GM21447 (cell line): Measurements from ENCODE around the gene USP35.

Experiments
- ATAC-seq: cut with Tn5 transposase; IDR thresholded peaks from one replicate; pipeline ENCODE4 v1.9.1; 2021; ENCODE audit not compliant: unreplicated experiment

USP35 gene

DNA sequence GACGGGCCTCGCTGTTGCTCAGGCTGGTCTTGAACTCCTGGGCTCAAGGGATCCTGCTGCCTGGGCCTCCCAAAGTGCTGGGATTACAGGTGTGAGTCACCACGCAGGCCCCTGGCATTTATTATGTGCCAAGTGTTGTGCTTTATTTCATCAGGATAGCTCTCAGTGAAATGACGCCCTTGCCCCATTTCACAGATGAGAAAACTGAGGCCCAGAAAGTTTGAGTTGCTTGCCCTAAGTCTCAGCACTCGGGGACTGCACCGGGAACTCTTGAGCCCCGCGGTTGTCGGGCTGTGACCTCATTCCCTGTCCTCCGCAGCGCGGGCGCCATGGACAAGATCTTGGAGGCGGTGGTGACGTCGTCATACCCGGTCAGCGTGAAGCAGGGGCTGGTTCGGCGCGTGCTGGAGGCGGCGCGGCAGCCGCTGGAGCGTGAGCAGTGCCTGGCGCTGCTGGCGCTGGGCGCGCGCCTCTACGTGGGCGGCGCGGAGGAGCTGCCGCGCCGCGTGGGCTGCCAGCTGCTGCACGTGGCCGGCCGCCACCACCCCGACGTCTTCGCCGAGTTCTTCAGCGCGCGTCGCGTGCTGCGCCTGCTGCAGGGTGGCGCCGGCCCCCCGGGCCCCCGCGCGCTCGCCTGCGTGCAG lies 7.3 kb downstream of the USP35 start:
- no peak for ATAC-seq

DNA sequence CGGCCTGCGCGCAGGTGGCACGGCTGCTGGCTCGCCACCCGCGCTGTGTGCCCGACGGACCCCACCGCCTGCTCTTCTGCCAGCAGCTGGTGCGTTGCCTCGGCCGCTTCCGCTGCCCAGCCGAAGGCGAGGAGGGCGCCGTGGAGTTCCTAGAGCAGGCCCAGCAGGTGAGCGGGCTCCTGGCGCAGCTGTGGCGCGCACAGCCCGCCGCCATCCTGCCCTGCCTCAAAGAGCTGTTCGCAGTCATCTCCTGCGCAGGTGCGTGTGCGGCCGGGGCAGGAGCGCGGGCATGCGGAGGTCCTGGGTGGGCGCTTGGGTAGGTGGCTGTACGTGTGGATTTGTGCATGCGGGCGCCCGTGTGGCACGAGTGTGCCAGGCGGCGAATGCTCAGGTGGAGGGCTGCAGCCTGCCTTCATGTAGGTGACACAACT lies 8.0 kb downstream of the USP35 start:
- ATAC-seq, result no peak

DNA sequence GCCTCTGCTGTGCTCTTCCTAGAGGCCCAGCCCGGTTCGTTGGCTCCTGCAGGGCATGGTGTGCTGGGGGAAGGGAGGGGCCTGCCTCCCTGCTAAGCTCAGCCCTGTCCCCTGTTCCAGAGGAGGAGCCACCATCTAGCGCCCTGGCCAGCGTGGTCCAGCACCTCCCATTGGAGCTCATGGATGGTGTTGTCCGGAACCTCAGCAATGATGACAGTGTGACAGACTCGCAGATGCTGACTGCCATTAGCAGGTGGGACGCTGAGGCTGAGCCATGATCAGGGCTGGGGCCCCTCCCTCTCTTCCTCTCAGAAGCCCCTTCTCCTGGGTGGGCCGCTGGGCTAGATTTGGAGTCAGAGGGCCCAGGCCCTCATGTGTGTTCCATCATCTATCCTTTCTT lies 9.1 kb downstream of the USP35 start:
- no peak for ATAC-seq

DNA sequence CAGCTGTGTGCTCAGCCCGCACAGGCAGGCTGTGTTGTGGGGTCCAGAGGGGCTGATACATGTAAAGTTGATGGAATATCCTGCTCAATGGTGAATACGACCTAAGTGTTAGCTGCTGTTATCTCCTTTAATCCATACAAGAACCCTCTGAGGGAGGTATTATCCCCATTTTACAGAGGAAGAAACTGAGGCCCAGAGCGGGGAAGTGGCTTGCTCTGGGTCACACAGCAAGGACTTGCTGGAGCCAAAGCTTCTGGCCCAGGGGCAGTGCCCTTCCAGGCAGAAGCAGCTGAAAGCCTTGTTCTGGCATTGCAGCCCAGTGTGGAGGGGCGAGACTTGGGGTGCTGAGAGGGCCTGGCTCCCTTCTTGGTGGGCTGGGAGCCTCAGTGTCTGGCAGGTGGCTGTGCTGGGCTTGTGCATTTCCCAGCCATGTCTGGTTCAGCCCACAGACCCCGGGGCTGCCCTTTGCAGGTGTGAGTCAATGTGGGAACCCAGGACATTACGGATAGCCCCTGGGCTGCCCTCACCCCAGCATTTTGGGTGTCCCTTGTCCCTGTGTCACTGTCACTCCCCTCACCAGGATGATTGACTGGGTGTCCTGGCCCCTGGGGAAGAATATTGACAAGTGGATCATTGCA lies 10.4 kb downstream of the USP35 start:
- no peak for ATAC-seq

DNA sequence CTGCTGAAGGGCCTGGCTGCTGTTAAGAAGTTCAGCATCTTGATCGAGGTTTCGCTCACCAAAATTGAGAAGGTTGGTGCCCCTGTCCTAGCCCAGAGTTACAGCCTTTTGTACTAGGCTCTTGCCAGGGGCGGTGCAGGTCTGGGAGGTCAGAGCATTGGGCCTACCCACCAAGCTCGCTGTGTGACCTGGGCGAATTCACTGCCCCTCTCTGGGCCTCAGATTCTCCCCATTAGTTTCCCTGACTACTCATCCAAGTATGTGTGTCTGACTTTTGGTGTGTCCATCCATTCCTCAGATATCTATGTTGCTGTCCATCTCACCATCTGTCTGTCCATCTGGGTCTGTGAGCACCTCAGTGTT lies 10.9 kb downstream of the USP35 start:
- no peak for ATAC-seq

DNA sequence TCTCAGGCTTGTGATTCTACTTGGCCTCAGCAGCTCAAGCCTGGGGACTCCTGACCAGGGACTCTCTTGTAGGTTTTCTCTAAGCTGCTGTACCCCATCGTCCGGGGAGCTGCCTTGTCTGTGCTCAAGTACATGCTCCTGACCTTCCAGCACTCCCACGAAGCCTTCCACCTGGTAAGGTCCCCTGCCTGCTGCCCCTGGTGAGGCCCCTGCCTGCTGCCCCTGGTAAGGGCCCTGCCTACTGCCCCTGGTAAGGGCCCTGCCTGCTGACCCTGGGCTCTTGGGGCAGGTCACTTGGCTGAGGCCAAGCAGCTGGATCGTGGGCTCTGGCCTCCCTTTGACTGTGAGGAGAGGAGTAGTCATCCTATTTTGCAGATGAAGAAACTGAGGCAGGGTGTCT lies 11.3 kb downstream of the USP35 start:
- ATAC-seq, result no peak

DNA sequence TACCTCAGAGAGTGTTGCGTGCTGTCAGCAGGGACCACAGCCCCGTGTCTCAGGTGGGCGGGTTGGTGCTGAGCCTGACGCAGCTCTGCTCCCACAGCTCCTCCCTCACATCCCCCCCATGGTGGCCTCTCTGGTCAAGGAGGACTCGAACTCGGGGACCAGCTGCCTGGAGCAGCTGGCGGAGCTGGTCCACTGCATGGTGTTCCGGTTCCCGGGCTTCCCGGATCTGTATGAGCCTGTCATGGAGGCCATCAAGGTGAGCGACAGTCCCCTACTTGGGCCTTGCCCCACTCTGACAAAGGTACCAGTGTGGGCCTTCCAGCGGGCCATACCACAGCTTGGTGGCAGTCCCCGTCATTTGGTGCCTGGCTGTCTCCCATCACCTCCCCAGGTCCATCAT lies 11.8 kb downstream of the USP35 start:
- ATAC-seq, result no peak

DNA sequence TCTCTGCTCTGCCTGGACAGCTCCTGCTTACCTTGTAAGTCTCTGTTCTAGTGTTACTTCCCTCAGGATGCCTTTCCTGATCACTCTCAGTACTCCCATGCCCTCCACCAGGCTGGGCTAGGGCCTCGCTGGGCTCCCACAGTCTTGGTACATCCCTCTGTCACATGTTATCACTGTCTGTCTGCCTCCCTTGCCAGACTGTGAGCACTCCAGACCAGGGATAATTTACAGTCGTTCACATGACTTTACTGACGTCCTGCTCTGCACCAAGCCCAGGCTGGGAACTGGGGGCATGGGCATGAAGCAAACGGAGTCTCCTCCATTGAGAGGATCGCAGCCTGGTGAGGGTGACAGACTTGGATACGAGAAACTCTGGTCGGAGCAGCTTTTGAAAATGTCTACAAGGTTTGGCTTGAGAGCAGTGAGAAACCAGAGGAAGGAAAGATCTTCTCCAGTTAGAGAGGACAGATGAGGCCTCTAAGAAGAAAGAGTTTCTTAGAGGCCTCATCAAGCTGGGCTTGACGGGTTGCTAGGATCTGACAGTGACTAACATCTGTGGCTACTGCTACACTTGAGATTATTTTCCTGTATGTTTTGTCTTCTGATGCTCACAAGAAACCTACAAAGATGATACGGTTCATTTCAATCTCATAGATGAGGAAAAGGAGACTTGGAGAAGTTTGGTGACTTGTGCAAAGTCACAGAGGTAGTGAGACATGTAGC lies 12.5 kb downstream of the USP35 start:
- no peak for ATAC-seq

DNA sequence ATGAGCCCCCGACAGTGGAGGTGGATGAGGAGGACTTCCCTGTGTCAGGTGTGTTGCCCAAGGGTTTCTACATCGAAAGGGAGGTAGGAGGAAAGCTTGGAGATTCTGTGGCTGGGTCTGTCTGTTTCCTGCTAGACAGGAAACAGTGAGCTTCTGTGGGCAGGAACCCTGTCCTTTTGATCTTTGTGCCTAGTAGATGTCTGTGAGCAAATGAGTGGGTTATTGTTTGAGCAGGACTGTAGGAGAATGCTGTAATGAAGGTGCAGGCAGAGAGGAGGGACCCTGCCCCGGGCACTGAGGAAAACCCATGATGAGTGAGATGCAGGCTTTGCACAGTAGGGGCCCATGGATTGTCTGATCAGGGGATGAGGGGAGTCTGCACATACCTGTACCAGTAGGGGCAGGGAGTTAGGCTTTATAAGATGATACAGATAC lies 14.0 kb downstream of the USP35 start:
- no peak for ATAC-seq

DNA sequence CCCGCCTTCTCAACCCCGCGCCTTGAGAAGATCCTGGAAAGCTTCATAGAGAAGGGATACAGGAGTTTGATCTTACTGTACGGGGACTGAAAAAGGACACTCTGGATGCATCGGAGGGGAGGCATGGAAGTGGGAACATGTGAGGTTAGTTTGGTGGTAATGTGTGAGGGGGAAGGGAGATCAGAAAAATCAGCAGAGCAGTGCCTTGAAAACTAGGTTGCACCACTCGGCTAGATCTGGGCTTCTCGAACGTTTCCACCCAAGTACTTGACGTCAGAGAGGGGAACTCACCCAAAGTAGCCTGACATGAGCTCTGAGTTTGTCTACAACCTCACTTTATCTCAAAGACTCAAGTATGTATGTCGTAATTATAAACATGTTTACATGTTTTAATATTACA lies 14.5 kb downstream of the USP35 start:
- no peak for ATAC-seq

DNA sequence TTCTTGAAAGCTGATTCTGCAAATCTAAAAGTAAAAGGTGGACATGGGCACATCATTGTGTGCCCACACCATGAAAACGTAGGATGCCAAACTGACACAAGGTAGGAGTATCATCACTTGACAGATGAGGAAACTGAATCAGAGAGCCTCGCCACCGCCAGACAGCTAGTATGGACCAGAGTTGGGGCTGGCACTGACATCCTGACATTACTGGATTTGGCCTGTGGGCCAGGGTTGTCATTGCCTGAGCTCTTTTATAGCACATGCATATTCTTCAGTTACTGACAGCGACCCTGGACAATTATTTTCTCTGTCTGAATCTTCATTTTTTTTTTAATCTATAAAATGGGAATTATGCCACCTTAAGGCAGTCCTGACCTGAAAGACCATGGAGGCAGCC lies 16.5 kb downstream of the USP35 start:
- no peak for ATAC-seq

DNA sequence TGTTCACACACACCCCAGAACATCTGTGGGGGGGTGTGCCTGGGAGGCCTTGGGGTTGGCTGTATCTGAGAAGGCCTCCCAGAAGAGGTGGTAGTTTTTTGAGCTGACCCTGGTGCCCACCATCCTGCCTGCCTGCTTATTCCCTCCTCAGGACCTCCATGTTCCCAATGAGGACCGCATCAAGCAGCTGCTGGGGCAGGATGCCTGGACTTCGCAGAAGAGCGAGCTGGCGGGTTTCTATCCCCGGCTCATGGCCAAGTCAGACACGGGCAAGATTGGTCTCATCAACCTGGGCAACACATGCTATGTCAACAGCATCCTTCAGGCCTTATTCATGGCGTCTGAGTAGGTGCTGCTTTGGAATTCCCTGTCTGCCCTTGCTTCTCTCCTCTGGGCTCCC lies 17.0 kb downstream of the USP35 start:
- no peak for ATAC-seq

DNA sequence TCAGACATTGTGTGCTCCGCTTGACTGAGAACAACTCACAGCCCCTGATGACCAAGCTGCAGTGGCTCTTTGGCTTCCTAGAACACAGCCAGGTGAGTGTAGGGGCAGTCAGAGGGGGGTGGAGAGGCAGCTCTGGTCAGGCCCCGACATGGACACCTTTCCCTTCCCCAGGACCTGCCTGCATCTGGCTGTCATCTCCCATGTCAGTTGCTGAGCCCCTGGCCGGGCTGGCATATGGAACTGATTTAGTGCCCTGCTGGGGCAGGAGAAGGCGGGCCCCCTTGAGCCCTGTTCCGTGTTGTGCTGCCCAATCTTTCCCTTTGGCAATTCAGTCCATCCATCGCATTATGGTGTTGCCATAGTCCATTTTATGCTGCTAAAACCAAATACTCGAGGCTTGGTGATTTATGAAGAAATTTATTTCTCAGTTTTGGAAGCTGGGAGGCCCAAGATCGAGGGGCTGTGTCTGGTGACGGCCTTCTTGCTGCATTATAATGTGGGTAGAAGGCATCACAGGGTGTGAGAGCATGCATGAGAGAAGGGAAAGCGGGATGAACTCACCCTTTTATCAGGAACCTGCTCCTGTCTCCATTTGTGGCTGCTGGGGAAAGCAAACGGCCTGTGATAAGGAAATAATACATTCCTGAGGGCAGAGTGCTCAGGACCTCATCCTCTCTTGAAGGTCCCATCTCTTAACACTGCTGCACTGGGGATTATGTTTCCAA lies 19.0 kb downstream of the USP35 start:
- ATAC-seq, result no peak

DNA sequence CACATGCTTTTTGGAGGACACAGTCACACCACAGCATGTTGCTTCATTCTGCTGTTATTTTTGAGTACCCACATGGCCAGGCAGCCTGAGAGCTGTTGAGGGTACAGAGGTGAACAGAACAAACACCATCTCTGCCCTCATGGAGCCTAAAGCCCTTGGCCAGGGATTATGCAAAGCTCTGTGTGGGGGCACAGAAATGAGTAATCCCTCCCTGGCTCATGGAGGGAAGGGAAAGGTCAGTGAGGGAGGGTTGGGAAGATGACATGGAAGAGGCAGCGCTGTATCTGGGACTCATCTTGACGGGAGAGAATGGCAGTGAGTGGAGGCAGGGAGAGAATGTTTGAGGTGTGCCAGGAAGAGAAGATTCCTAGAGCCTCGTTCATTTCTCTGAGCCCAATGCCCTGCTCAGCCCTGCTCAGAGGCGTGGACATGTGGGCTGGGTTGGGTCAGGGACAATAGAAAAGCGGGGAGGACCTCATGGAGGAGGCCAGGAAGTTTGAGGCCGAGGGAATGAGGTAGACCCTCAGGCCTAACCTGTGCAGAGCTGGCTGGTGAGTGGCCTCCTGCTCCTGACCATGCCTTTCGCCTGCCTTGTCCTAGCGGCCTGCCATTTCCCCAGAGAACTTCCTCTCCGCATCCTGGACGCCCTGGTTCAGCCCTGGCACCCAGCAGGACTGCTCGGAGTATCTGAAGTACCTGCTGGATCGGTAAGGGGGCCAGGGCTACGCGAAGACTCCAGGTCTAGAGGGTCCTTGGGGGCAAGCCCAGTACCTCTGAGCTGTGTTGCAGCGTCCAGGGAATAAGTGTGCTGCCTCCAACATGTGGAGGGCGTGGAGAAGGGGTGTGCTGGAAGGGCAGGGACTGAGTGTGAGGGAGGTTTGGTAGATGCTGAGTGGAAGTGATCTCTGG lies 19.8 kb downstream of the USP35 start:
- ATAC-seq, result no peak

DNA sequence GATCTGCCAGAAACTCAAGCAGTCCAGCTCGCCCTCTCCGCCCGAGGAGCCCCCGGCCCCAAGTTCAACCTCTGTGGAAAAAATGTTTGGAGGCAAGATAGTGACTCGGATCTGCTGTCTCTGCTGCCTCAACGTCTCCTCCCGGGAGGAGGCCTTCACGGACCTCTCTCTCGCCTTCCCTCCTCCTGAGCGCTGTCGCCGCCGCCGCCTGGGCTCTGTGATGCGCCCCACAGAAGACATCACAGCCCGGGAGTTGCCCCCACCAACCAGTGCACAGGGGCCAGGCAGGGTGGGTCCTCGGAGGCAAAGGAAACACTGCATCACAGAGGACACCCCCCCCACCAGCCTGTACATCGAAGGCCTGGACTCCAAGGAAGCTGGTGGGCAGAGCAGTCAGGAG lies 20.8 kb downstream of the USP35 start:
- ATAC-seq, result no peak

DNA sequence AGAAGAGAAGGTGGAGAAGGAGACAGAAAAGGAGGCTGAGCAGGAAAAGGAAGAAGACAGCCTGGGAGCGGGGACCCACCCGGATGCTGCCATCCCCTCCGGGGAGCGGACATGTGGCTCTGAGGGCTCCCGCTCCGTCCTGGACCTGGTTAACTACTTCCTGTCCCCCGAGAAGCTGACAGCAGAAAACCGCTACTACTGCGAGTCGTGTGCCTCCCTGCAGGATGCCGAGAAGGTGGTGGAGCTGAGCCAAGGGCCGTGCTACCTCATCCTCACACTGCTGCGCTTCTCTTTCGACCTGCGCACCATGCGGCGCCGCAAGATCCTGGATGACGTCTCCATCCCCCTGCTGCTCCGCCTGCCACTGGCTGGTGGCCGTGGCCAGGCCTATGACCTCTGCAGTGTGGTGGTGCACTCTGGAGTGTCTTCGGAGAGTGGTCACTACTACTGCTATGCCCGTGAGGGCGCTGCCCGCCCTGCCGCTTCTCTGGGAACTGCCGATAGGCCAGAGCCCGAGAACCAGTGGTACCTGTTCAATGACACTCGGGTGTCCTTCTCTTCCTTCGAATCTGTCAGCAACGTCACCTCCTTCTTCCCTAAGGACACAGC lies 21.4 kb downstream of the USP35 start:
- ATAC-seq, result no peak

DNA sequence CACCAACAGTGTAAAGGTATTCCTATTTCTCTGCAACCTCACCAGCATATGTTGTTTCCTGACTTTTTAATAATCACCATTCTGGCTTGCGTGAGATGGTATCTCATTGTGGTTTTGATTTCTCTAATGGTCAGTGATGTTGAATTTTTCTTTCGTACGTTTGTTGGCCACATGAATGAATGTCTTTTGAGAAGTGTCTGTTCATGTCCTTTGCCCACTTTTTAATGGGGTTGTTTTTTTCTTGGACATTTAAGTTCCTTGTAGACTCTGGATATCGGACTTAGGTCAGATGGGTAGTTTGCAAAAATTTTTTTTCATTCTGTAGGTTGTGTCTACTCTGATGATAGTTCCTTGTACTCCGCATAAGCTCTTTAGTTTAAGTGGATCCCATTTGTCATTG lies 22.8 kb downstream of the USP35 start:
- ATAC-seq, result no peak

DNA sequence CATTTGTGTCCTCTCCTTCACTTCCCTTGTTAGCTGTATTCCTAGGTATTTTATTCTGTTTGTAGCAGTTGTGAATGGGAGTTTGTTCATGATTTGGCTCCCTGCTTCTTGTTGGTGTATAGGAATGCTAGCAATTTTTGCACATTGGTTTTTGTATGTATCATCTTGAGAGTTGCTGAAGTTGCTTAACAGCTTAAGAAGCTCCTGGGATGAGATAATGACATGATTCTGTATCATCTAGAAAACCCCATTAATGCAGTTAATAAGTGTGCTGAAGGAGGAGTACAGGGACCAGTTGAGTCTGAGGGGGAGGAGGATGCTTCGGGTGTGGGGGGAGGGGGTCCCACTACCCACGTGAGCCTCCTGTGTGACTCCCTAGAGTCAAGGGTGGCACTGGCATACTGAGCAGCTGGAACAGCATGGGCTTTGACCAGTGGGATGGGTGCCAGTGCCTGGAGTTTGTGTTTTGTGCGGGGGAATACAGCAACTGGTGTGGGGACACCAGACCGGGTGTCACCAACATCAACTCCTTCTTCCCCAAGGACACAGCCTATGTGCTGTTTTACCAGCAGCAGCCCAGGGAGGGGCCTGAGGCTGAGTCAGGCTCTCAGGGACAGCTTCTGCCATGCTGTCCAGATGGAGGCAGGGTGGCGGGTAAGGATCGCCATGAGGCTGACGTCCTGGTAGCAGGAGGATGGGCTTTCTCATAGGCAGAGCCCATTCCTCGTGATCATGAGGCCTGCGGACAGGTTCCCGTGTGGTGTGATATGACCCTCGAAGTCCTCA lies 24.1 kb downstream of the USP35 start:
- ATAC-seq, result no peak

DNA sequence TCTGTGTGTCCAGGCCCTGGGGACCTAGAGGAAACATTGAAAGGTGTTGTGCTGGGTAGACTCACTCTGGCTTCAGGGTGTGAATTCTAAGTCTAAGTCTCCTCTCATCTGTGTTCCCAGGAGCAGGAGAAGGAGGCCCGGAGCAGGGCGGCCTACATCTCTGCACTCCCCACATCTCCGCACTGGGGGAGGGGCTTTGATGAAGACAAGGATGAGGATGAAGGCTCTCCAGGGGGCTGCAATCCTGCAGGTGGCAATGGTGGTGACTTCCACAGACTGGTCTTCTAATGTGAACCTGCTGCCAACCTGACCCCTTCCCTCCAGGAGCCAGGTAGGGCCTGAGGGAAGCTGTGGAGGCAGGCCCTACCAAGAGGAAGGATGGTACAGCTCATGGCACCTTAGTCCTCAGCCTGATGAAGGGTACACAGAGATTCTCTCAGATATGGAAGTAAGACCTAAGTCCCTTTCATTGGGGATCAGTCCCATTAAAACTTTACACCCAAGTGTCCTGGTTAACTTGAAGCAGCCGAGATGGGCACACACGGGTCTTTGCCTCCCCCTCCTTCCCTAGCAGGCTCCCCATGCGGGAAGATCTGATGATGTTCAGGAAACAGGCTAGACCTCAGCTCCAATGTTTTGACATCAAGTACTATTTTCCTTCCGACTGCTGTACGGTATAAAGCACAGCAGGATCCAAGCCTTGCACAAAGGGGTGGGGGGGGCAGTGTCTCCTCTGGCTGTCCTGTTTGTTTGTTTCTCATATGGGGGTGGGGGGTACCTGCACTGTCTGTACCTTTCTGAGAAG lies 25.0 kb downstream of the USP35 start:
- ATAC-seq, result no peak
